GM13977 (cell line): ENCODE data around the gene AUTS2.

Experiments used
- DNase-seq: peaks from one replicate; pipeline ENCODE4 v3.0.0; 2012; ENCODE audit warnings: low spot score
- in situ Hi-C: fragments of 300-500 bp; cut with MboI; formaldehyde crosslinking; loops from one replicate; pipeline ENCODE4 v1.12.0; 2022; ENCODE audit warnings: low sequenced_read_pairs, low pct_unique_long_range_greater_than_20kb, mixed read lengths, inconsistent platforms; ENCODE audit not compliant: unreplicated experiment
- TF ChIP-seq, protein P1 (sequence below): IDR thresholded peaks from 2 replicates; pipeline ENCODE4 v1.5.1; 2012; ENCODE audit warnings: mild to moderate bottlenecking, control low read depth; ENCODE audit not compliant: insufficient read depth; ENCODE audit errors: extremely low read depth, missing control alignments

Gene AUTS2

GRCh38 chr7:69773535-69774225, 175.4 kb downstream of the AUTS2 start:
- TF ChIP-seq, protein P1, sequence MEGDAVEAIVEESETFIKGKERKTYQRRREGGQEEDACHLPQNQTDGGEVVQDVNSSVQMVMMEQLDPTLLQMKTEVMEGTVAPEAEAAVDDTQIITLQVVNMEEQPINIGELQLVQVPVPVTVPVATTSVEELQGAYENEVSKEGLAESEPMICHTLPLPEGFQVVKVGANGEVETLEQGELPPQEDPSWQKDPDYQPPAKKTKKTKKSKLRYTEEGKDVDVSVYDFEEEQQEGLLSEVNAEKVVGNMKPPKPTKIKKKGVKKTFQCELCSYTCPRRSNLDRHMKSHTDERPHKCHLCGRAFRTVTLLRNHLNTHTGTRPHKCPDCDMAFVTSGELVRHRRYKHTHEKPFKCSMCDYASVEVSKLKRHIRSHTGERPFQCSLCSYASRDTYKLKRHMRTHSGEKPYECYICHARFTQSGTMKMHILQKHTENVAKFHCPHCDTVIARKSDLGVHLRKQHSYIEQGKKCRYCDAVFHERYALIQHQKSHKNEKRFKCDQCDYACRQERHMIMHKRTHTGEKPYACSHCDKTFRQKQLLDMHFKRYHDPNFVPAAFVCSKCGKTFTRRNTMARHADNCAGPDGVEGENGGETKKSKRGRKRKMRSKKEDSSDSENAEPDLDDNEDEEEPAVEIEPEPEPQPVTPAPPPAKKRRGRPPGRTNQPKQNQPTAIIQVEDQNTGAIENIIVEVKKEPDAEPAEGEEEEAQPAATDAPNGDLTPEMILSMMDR = no peak

GRCh38 chr7:69775231-69775771, 177.0 kb downstream of the AUTS2 start:
- no peak for DNase-seq
- TF ChIP-seq, protein P1 = no peak
- in situ Hi-C loops = no loop called here

More at GRCh38 chr7:69773535-69774225, 175.4 kb downstream of the AUTS2 start:
- DNase-seq = no peak
- in situ Hi-C loops = no loop called here

- TF ChIP-seq, protein P1 = no peak
Observed at GRCh38 chr7:69776611-69777010, 178.3 kb downstream of the AUTS2 start.

GRCh38 chr7:69778138-69778537, 179.9 kb downstream of the AUTS2 start:
- TF ChIP-seq, protein P1 = no peak
- DNase-seq = no peak
- in situ Hi-C loops = no loop called here

More at GRCh38 chr7:69776611-69777010, 178.3 kb downstream of the AUTS2 start:
- in situ Hi-C loops = no loop called here
- no peak for DNase-seq

DNA sequence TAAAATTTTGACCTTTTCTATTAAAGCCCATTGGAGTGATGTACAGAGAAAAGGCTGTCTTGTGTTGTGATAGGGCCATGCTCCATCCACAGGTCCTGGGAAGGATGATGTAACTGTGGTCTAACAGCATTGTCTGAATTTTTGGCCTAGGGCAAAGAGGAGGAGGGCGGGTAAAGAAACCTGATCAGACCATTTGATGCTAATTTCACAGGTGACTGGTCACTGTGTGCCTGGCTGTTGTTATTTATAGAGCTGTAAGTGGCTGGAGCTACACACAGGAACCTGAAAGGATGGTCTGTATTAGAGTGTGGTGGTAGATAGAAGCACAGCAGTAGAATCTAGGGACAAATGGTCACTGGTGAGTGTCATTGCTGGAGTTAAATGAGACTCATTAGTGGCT, 182.1 kb downstream of the AUTS2 start:
- TF ChIP-seq, protein P1 = no peak
- in situ Hi-C loops = no loop called here
- no peak for DNase-seq

- DNase-seq = no peak
- in situ Hi-C loops = no loop called here
- TF ChIP-seq, protein P1 = no peak
Observed at GRCh38 chr7:69781412-69781846, 183.2 kb downstream of the AUTS2 start.
